ENCODE measurements around the gene PITPNM1.
"Not testable (repeated sequence)": the region's sequence is repeated elsewhere in the genome, so short reads cannot be mapped to it uniquely, and the experiment has no call there.

The PITPNM1 gene

GRCh38 chr11:67504950-67505581 is at the start of gene PITPNM1:
PITPNM1 (minus strand) TSS chr11:67505363; CDS start chr11:67504180, 1,183 bp downstream.
- peak within 1 kb of the TSS; percentile 60 for H3K4me3 ChIP-seq (ENCODE audit: low read depth, low read length)
- DNase-seq (ENCODE audit: low read depth), result no peak

- not testable (repeated sequence) for DNase-seq (ENCODE audit: low read depth); H3K4me3 ChIP-seq (ENCODE audit: low read depth, low read length)
Observed at GRCh38 chr11:67551697-67552096, 46.5 kb upstream of the PITPNM1 start.

- DNase-seq (ENCODE audit: low read depth), result no peak
- no peak overlapping the region for H3K4me3 ChIP-seq (ENCODE audit: low read depth, low read length)
Observed at GRCh38 chr11:67551127-67551526, 46.0 kb upstream of the PITPNM1 start.

- H3K4me3 ChIP-seq (ENCODE audit: low read depth, low read length), result no peak overlapping the region
- DNase-seq (ENCODE audit: low read depth), result no peak
Observed at GRCh38 chr11:67548555-67549110, 43.5 kb upstream of the PITPNM1 start.

- not testable (repeated sequence) for DNase-seq (ENCODE audit: low read depth); H3K4me3 ChIP-seq (ENCODE audit: low read depth, low read length)
Observed at GRCh38 chr11:67548112-67548511, 42.9 kb upstream of the PITPNM1 start.

- H3K4me3 ChIP-seq (ENCODE audit: low read depth, low read length), result no peak overlapping the region
- no peak for DNase-seq (ENCODE audit: low read depth)
Observed at GRCh38 chr11:67545280-67545679, 40.1 kb upstream of the PITPNM1 start.

- no peak overlapping the region for H3K4me3 ChIP-seq (ENCODE audit: low read depth, low read length)
- no peak for DNase-seq (ENCODE audit: low read depth)
Observed at GRCh38 chr11:67544616-67545242, 39.6 kb upstream of the PITPNM1 start.

- no peak overlapping the region for H3K4me3 ChIP-seq (ENCODE audit: low read depth, low read length)
- DNase-seq (ENCODE audit: low read depth), result no peak
Observed at GRCh38 chr11:67543585-67543984, 38.4 kb upstream of the PITPNM1 start.

GRCh38 chr11:67542971-67543370 is 37.8 kb upstream of the PITPNM1 start:
- no peak overlapping the region for H3K4me3 ChIP-seq (ENCODE audit: low read depth, low read length)
- DNase-seq (ENCODE audit: low read depth), result no peak

GRCh38 chr11:67542169-67542568 is 37.0 kb upstream of the PITPNM1 start:
- DNase-seq (ENCODE audit: low read depth), result no peak
- H3K4me3 ChIP-seq (ENCODE audit: low read depth, low read length), result no peak overlapping the region

- no peak overlapping the region for H3K4me3 ChIP-seq (ENCODE audit: low read depth, low read length)
- DNase-seq (ENCODE audit: low read depth), result no peak
Observed at GRCh38 chr11:67541198-67541597, 36.0 kb upstream of the PITPNM1 start.

GRCh38 chr11:67539550-67539949 is 34.4 kb upstream of the PITPNM1 start:
- DNase-seq (ENCODE audit: low read depth), result no peak
- no peak overlapping the region for H3K4me3 ChIP-seq (ENCODE audit: low read depth, low read length)

GRCh38 chr11:67538823-67539505 is 33.8 kb upstream of the PITPNM1 start:
- no peak overlapping the region for H3K4me3 ChIP-seq (ENCODE audit: low read depth, low read length)
- no peak for DNase-seq (ENCODE audit: low read depth)

GRCh38 chr11:67538306-67538705 is 33.1 kb upstream of the PITPNM1 start:
- no peak for DNase-seq (ENCODE audit: low read depth)
- H3K4me3 ChIP-seq (ENCODE audit: low read depth, low read length), result no peak overlapping the region

- no peak overlapping the region for H3K4me3 ChIP-seq (ENCODE audit: low read depth, low read length)
- DNase-seq (ENCODE audit: low read depth), result no peak
Observed at GRCh38 chr11:67535561-67535960, 30.4 kb upstream of the PITPNM1 start.

GRCh38 chr11:67534070-67534679 is 29.0 kb upstream of the PITPNM1 start:
- DNase-seq (ENCODE audit: low read depth), result no peak
- H3K4me3 ChIP-seq (ENCODE audit: low read depth, low read length), result no peak overlapping the region

GRCh38 chr11:67532889-67533288 is 27.7 kb upstream of the PITPNM1 start:
- no peak for DNase-seq (ENCODE audit: low read depth)
- no peak overlapping the region for H3K4me3 ChIP-seq (ENCODE audit: low read depth, low read length)

GRCh38 chr11:67530282-67530592 is 25.1 kb upstream of the PITPNM1 start:
- no peak for DNase-seq (ENCODE audit: low read depth)
- H3K4me3 ChIP-seq (ENCODE audit: low read depth, low read length), result no peak overlapping the region

GRCh38 chr11:67528376-67528775 is 23.2 kb upstream of the PITPNM1 start:
- H3K4me3 ChIP-seq (ENCODE audit: low read depth, low read length), result no peak overlapping the region
- DNase-seq (ENCODE audit: low read depth), result no peak

GRCh38 chr11:67525275-67525976 is 20.3 kb upstream of the PITPNM1 start:
- H3K4me3 ChIP-seq (ENCODE audit: low read depth, low read length), result no peak overlapping the region
- no peak for DNase-seq (ENCODE audit: low read depth)

Data from skeletal muscle cell (primary cell).